Measurements from ENCODE around the gene SYT14.
"Not testable (repeated sequence)": the region's sequence is repeated elsewhere in the genome, so short reads cannot be mapped to it uniquely, and the experiment has no call there.

SYT14 gene

GRCh38 chr1:210031473-210031872 is 93.5 kb downstream of the SYT14 start:
- H3K27ac Mint-ChIP-seq: no peak overlapping the region
- H3K4me3 Mint-ChIP-seq: no peak overlapping the region
- H3K27me3 Mint-ChIP-seq: peaks cover 4% of the 10 kb centered on the region
- no peaks in the 10 kb centered on the region for H3K4me1 Mint-ChIP-seq (ENCODE audit: low read depth)
- H3K36me3 Mint-ChIP-seq (ENCODE audit: low read depth): no peaks in the 10 kb centered on the region
- peaks cover 5% of the 10 kb centered on the region for H3K9me3 Mint-ChIP-seq

- H3K4me3 Mint-ChIP-seq: no peak overlapping the region
- H3K36me3 Mint-ChIP-seq (ENCODE audit: low read depth): no peaks in the 10 kb centered on the region
- H3K4me1 Mint-ChIP-seq (ENCODE audit: low read depth): no peaks in the 10 kb centered on the region
- peaks cover under 1% of the 10 kb centered on the region for H3K9me3 Mint-ChIP-seq
- H3K27ac Mint-ChIP-seq: no peak overlapping the region
- peaks cover 2% of the 10 kb centered on the region for H3K27me3 Mint-ChIP-seq
These were observed 105.0 kb downstream of the SYT14 start for GRCh38 chr1:210043058-210043457.

DNA sequence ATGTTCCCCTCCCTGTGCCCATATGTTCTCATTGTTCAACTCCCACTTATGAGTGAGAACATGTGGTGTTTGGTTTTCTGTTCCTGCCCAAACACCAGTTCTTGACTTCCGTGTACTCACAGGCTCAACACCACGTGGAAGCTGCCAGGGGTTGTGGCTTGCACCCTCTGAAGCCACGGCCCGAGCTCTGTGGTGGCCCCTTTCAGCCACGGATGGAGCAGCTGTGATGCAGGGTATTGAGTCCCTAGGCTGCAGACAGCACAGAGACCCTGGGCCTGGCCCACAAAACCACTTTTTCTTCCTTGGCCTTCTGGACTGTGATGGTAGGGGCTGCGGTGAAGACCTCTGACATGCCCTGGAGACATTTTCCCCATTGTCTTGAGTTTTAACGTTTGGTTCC is 111.6 kb downstream of the SYT14 start:
- Mint-ChIP-seq H3K27ac (no peak overlapping the region), H3K4me3 (no peak overlapping the region), H3K27me3 (peaks cover 11% of the 10 kb centered on the region), H3K9me3 (peaks cover 4% of the 10 kb centered on the region), H3K36me3 (ENCODE audit: low read depth) (no peaks in the 10 kb centered on the region), H3K4me1 (ENCODE audit: low read depth) (no peaks in the 10 kb centered on the region)

DNA sequence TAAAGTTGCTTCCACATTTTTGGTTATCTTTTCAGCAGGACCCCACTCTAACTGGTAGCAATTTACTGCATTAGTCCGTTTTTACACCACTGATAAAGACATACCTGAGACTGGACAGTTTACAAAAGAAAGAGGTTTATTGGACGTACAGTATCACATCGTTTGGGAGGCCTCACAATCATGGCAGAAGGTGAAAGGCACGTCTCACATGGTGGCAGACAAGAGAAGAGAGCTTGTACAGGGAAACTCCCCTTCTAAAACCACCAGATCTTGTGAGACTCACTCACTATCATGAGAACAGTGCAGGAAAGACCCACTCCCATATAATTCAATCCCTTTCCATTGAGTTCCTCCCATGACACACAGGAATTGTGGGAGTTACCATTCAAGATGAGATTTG is 112.5 kb downstream of the SYT14 start:
- peaks cover 11% of the 10 kb centered on the region for H3K27me3 Mint-ChIP-seq
- not testable (repeated sequence) for H3K36me3 Mint-ChIP-seq (ENCODE audit: low read depth); H3K9me3 Mint-ChIP-seq; H3K4me1 Mint-ChIP-seq (ENCODE audit: low read depth); H3K4me3 Mint-ChIP-seq; H3K27ac Mint-ChIP-seq

- H3K4me1 Mint-ChIP-seq (ENCODE audit: low read depth): no peaks in the 10 kb centered on the region
- no peak overlapping the region for H3K27ac Mint-ChIP-seq
- H3K9me3 Mint-ChIP-seq: peaks cover 4% of the 10 kb centered on the region
- no peaks in the 10 kb centered on the region for H3K36me3 Mint-ChIP-seq (ENCODE audit: low read depth)
- H3K27me3 Mint-ChIP-seq: peaks cover 10% of the 10 kb centered on the region
- no peak overlapping the region for H3K4me3 Mint-ChIP-seq
These were observed 115.1 kb downstream of the SYT14 start for GRCh38 chr1:210053126-210053525.

- Mint-ChIP-seq H3K27ac (no peak overlapping the region), H3K4me3 (no peak overlapping the region), H3K27me3 (peaks cover 4% of the 10 kb centered on the region)
These were observed 119.6 kb downstream of the SYT14 start for GRCh38 chr1:210057593-210057992.

DNA sequence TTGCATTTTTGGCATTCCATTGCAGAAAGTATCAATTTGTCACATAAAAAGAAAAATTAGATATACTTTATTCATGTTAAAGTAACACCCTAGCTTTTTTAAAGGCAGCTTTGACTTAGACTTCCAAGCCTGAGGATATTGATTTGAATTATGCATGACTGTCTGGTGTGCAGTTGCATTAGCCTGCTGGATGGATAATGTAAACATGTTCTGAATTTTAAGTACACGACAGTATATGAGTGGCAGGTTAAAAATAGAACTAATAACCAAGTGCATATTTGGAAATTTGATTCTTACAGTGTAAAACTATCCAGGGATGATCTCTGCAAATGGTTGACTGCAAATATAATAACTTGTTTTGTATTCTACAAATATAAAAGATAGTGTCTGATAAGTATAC is 124.0 kb downstream of the SYT14 start:
- Mint-ChIP-seq H3K4me3 (no peak overlapping the region), H3K9me3 (peaks cover 5% of the 10 kb centered on the region), H3K36me3 (ENCODE audit: low read depth) (no peaks in the 10 kb centered on the region), H3K27ac (no peak overlapping the region), H3K27me3 (peaks cover 7% of the 10 kb centered on the region), H3K4me1 (ENCODE audit: low read depth) (no peaks in the 10 kb centered on the region)

More at GRCh38 chr1:210057593-210057992, 119.6 kb downstream of the SYT14 start:
- no peaks in the 10 kb centered on the region for H3K4me1 Mint-ChIP-seq (ENCODE audit: low read depth)
- H3K9me3 Mint-ChIP-seq: no peaks in the 10 kb centered on the region
- no peaks in the 10 kb centered on the region for H3K36me3 Mint-ChIP-seq (ENCODE audit: low read depth)

GRCh38 chr1:210070531-210070930 is 132.5 kb downstream of the SYT14 start:
- H3K9me3 Mint-ChIP-seq: no peaks in the 10 kb centered on the region
- no peaks in the 10 kb centered on the region for H3K4me1 Mint-ChIP-seq (ENCODE audit: low read depth)
- H3K27me3 Mint-ChIP-seq: peaks cover 12% of the 10 kb centered on the region
- H3K27ac Mint-ChIP-seq: no peak overlapping the region
- no peaks in the 10 kb centered on the region for H3K36me3 Mint-ChIP-seq (ENCODE audit: low read depth)
- H3K4me3 Mint-ChIP-seq: no peak overlapping the region

GRCh38 chr1:210072129-210072528 is 134.1 kb downstream of the SYT14 start:
- Mint-ChIP-seq H3K4me3 (no peak overlapping the region), H3K4me1 (ENCODE audit: low read depth) (no peaks in the 10 kb centered on the region), H3K9me3 (no peaks in the 10 kb centered on the region), H3K27me3 (peaks cover 9% of the 10 kb centered on the region), H3K27ac (no peak overlapping the region), H3K36me3 (ENCODE audit: low read depth) (no peaks in the 10 kb centered on the region)

- Mint-ChIP-seq H3K4me3 (no peak overlapping the region), H3K27ac (no peak overlapping the region), H3K36me3 (ENCODE audit: low read depth) (no peaks in the 10 kb centered on the region), H3K9me3 (no peaks in the 10 kb centered on the region), H3K4me1 (ENCODE audit: low read depth) (no peaks in the 10 kb centered on the region), H3K27me3 (peaks cover 9% of the 10 kb centered on the region)
These were observed 135.0 kb downstream of the SYT14 start for GRCh38 chr1:210072896-210073504.

DNA sequence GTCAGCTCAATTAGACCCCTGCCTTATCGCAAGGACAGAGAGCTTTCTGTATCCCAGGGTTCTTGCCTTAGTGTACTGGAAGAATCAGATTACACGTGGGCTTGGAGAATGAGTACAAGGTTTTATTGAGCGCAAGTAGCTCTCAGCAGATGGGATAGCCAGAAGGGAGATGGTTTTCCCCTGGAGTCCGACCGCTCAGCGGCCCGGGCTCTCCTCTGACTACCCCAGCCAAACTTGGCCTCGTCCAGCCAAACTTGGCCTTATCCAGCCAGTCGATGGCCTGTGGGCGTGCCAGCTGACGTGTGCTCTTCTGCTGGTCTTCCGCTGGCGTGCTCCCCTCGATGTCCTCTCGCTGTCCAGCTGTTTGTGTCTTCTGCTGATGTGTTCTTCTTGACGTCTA is 136.9 kb downstream of the SYT14 start:
- H3K27ac Mint-ChIP-seq: no peak overlapping the region
- peaks cover 5% of the 10 kb centered on the region for H3K27me3 Mint-ChIP-seq
- H3K4me1 Mint-ChIP-seq (ENCODE audit: low read depth): no peaks in the 10 kb centered on the region
- no peaks in the 10 kb centered on the region for H3K9me3 Mint-ChIP-seq
- no peak overlapping the region for H3K4me3 Mint-ChIP-seq
- no peaks in the 10 kb centered on the region for H3K36me3 Mint-ChIP-seq (ENCODE audit: low read depth)

- Mint-ChIP-seq H3K27ac (no peak overlapping the region), H3K27me3 (no peaks in the 10 kb centered on the region), H3K9me3 (no peaks in the 10 kb centered on the region), H3K4me3 (no peak overlapping the region), H3K36me3 (ENCODE audit: low read depth) (no peaks in the 10 kb centered on the region), H3K4me1 (ENCODE audit: low read depth) (no peaks in the 10 kb centered on the region)
These were observed 138.6 kb downstream of the SYT14 start for GRCh38 chr1:210076620-210077019.

- Mint-ChIP-seq H3K27me3 (no peaks in the 10 kb centered on the region), H3K4me1 (ENCODE audit: low read depth) (no peaks in the 10 kb centered on the region), H3K9me3 (no peaks in the 10 kb centered on the region), H3K27ac (no peak overlapping the region), H3K4me3 (no peak overlapping the region), H3K36me3 (ENCODE audit: low read depth) (no peaks in the 10 kb centered on the region)
These were observed 143.5 kb downstream of the SYT14 start for GRCh38 chr1:210081494-210081893.

DNA sequence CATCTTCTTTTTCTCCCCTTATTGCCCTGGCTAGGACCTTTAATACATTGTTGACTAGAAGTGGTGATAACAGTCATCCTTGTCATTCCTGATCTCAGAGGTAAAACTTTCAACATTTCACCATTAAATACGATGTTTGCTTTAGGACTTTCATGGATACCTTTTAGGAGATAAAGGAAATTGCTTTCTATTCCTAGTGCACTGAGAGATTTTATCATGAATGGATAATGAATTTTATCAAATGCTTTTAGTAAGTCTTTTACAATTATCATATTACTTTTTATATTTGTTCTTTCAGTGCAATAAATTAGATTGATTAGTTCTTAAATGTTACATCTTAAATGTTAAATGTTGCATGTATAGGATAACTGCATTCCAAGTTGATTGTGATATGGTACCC is 147.3 kb downstream of the SYT14 start:
- H3K27ac Mint-ChIP-seq: no peak overlapping the region
- no peak overlapping the region for H3K4me3 Mint-ChIP-seq
- H3K4me1 Mint-ChIP-seq (ENCODE audit: low read depth): no peaks in the 10 kb centered on the region
- H3K9me3 Mint-ChIP-seq: no peaks in the 10 kb centered on the region
- no peaks in the 10 kb centered on the region for H3K36me3 Mint-ChIP-seq (ENCODE audit: low read depth)
- peaks cover 3% of the 10 kb centered on the region for H3K27me3 Mint-ChIP-seq

GRCh38 chr1:210087058-210087457 is 149.0 kb downstream of the SYT14 start:
- H3K27me3 Mint-ChIP-seq: peaks cover 3% of the 10 kb centered on the region
- H3K4me3 Mint-ChIP-seq: no peak overlapping the region
- no peaks in the 10 kb centered on the region for H3K4me1 Mint-ChIP-seq (ENCODE audit: low read depth)
- no peaks in the 10 kb centered on the region for H3K9me3 Mint-ChIP-seq
- H3K27ac Mint-ChIP-seq: no peak overlapping the region
- no peaks in the 10 kb centered on the region for H3K36me3 Mint-ChIP-seq (ENCODE audit: low read depth)

DNA sequence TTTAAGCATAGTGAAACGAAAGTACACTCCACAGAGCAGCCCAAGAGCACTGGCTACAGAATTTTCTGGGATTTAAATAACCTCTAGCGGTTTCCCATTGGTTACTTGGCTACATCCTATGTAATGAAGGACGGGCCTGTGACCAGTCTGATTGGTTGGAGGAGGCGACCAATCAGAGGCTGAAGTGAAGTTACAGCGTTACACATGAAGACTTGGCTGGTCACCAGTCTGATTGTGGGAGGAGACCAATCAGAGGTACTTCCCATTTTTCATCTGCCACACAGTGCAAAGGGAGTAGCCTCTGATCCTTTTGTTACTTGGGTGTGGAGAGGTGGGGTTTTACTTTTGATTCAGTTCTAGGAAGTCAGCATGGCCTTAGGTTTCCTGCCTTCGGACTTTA is 151.8 kb downstream of the SYT14 start:
- H3K9me3 Mint-ChIP-seq: no peaks in the 10 kb centered on the region
- no peak overlapping the region for H3K27ac Mint-ChIP-seq
- H3K4me3 Mint-ChIP-seq: no peak overlapping the region
- peaks cover 7% of the 10 kb centered on the region for H3K27me3 Mint-ChIP-seq
- H3K36me3 Mint-ChIP-seq (ENCODE audit: low read depth): no peaks in the 10 kb centered on the region
- H3K4me1 Mint-ChIP-seq (ENCODE audit: low read depth): no peaks in the 10 kb centered on the region

Data from stimulated activated naive CD8-positive, alpha-beta T cell treated with anti-CD3 and anti-CD28 coated beads, Interleukin-15, Interleukin-2, amounts not matched to agents 100 ng/mL and 50 ng/mL, for 24 hours (primary cell).